GM18517 (cell line): ENCODE data around the gene SLC25A41.
"Not testable (repeated sequence)": the region's sequence is repeated elsewhere in the genome, so short reads cannot be mapped to it uniquely, and the experiment has no call there.

Experiments
- ATAC-seq: cut with Tn5 transposase; IDR thresholded peaks from one replicate; pipeline ENCODE4 v1.9.1; 2021; ENCODE audit warnings: mild to moderate bottlenecking, moderate library complexity; ENCODE audit not compliant: unreplicated experiment

Gene SLC25A41

DNA sequence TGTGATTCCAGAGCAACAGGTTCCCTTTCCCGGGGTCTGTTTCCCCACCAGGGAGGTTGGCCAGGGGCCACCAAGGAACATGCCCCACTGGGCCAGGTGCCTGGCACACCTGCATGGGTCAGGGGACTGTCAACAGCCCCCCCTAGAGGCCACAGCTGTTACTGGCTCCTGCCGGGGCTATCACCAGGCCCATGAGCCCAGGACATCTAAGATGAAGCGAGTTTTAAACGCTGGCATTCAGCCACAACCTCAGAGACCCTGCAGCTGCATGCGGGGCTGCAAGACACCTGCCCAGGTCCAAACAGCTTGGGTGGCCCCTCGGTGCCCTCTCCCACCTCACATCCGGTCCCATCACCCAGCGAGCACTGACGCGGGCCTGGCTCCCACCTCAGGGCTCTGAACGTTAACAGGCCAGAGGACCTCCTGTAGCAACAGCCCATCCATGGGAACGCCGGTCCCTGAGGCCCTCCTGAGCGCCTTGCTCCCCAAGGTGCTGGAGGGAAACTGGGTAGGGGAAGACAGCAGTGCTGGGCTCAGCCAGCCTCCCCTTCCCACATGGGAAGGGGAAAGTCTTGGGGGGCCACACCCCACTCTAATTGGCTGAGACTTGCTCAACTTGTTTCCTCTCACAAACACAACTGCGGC is 21.0 kb downstream of the SLC25A41 start:
- ATAC-seq, result no peak

DNA sequence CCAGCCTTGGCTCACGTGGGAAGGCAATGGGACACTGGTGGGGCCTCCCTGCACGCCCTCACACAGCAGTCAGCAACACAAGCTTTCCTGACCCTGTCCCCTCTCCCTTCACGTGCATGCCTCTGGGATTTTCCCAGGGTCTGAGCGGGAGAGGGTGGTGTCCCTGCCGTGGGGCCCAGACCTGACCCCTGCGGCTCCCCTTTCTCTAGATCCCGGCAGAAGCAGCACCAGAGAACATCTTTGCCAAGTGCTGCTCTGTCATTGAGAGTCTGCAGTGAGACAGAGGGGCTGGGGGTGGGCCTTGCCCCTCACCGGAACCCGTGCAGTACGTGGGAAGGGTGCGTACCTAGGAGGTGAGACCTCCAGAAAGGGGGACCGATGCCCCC is 21.5 kb downstream of the SLC25A41 start:
- no peak for ATAC-seq

DNA sequence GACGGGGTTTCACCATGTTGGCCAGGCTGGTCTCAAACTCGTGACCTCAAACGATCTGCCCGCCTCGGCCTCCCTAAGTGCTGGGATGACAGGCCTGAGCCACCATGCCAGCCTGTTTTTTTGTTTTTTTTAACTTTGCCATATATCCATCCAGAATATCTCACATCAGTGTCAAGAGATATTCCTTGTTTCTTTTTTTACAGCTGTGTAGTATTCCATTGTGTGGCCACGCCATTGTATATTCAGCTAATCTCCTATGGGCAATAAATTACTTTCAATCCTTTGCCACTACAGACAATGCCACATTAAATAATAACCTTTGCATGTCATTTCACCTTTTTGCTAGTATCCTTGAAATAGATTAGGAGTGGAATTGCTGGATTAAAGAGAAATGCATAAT is 24.2 kb downstream of the SLC25A41 start:
- ATAC-seq, result no peak

DNA sequence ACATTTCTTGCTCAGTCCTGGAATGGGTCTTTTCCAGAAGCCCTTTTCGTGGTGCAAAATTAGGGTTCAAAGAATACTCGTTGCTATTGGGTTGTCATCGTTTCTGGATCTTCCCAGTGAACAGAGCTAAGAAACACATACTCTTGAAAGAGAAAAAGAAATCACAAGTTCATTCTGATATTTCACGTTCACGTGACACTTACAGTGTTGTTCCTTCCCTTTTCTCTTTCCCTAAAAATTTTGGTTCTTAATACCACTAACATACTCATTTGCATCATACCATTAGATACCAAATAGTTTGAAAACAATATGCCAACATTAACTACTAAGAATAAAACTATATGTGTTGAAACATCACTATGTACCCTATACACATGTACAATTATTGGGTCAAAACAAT is 27.2 kb downstream of the SLC25A41 start:
- ATAC-seq, result no peak

DNA sequence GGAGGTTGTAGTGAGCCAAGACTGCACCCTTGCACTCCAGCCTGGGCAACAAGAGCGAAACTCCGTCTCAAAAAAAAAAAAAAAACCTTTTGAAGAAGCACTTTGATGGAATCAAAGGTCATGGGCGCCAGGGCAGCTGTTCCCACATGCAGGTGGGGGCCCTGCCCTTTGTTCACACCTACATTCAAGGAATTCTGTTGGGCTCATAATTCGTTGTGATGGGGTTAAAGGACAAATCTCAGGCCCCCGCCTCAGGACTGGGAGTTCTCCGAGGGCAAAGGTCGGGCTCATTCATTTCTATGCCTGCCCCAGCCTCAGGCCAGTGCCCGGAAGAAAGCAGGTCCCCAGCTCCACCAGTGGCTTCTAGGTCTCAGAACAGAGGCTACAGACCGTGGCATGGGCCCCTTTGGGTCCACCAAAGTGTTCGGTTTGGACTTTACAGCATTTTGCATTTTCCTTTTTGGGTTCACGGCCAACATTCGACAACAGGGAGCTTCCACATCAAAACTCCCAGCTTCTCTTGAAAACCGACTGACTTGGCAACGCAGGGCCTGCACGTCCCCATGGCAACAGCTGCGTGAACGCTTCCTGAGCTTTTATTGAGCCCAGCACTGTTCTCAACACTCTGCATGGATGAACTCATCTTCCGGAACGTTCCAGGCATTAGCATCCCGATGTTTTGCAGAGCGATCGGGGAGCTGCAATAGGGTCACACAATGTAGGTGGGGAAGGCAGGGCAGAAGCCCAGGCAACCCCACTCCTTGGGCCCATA is 30.5 kb downstream of the SLC25A41 start:
- no peak for ATAC-seq

DNA sequence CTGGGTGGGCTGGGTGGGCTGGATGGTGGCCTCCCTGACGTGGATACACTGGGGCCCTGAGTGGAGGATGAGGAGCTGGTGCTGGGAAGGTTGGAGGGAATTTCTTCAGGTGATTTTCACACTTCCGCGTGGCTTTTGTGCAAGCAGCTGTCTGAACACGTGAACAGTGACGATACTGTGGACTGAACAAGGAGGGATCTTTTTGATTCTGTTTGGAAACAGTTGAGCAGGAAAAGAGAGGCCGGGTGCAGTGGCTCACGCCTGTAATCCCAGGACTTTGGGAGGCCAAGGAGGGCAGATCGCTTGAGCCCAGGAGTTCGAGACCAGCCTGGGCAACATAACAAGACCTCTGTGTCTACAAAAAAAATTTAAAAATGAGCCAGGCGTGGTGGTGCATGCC is 31.5 kb downstream of the SLC25A41 start:
- ATAC-seq, result no peak

DNA sequence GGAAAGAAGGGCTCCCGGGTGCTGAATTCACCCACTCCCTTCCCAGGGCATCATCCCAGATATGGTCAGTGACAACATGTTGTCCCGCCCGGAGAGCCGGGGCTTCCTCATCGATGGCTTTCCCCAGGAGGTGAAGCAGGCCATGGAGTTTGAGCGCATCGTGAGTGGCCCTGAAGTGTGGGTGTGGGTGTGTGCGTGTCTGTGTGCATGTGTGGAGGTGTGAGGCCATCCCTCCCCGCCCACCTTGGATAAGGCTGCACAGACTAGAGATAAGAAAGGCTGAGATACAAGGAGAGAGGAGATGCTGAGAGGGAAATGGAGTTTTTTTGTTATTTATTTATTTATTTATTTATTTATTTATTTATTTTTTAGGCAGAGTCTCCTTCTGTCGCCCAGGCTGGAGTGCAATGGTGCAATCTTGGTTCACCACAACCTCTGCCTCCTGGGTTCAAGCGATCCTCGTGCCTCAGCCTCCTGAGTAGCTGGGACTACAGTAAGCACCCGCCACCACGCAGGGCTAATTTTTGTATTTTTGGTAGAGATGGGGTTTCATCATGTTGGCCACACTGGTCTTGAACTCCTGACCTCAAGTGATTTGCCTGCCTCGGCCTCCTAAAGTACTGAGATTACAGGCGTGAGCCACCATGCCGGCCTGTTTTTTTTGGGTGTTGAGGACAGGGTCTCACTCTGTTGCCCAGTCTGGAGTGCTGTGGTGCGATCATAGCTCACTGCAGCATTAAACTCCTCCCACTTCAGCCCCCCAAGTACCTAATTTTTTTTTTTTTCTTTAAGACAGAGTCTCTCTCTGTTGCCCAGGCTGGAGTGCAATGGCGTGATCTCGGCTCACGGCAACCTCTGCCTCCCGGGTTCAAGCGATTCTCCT is 33.3 kb downstream of the SLC25A41 start:
- ATAC-seq, result not testable (repeated sequence)

DNA sequence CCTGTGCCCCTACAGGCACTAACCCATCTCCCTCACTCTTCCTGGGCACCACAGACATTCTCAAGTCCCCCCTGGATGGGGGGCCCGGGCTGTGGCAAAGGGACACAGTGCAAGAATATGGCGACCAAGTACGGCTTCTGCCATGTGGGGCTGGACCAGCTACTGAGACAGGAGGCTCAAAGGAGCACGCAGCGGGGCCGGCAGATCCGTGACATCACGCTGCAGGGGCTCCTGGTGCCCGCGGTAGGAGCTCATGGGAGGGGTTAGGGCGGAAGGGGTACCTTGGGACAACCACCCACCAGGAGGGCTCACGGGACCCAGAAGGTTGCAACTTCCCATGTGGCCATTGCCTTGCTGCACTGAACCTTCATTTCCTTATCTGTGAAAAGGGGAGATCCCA is 37.3 kb downstream of the SLC25A41 start:
- ATAC-seq, result no peak

DNA sequence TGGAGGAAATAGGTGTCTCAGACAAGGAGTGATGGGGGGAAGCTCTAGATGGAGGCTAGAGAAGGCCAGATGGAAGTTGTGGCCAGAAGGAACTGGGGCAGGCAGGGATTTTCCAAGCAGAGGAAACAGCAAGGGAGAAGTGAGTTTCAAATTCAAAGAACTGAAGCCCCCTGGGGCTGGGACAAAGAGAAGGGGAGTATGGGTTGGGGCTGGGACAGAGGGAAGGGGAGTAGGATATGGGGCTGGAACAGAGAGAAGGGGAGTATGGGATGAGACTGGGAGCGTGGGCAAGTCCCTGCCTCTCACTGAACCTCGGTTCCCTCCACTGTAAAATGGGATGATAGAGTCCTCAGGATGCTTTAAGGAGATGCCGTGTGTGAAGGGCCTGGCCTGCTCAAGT is 38.7 kb downstream of the SLC25A41 start:
- ATAC-seq, result no peak

DNA sequence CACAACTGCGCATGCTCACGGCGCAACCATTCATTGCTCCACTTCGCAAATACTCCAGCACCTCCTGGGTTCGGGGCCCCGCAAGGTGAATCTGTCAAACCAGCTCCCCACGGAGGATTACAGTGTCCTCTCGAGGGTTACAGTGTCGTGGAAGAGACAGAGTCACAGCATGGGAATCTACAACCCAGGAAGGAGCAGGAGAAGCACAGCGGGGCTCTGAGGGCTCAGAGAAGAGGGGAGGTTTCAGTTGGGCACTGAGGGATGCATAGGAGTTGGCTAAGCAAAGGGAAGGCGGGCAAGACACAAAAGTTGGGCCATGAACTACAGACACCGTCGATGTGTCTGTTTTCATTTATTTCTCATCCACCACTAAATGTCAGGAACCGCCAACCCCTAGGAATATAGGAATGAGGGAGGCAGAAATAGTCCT is 39.6 kb downstream of the SLC25A41 start:
- ATAC-seq, result no peak

DNA sequence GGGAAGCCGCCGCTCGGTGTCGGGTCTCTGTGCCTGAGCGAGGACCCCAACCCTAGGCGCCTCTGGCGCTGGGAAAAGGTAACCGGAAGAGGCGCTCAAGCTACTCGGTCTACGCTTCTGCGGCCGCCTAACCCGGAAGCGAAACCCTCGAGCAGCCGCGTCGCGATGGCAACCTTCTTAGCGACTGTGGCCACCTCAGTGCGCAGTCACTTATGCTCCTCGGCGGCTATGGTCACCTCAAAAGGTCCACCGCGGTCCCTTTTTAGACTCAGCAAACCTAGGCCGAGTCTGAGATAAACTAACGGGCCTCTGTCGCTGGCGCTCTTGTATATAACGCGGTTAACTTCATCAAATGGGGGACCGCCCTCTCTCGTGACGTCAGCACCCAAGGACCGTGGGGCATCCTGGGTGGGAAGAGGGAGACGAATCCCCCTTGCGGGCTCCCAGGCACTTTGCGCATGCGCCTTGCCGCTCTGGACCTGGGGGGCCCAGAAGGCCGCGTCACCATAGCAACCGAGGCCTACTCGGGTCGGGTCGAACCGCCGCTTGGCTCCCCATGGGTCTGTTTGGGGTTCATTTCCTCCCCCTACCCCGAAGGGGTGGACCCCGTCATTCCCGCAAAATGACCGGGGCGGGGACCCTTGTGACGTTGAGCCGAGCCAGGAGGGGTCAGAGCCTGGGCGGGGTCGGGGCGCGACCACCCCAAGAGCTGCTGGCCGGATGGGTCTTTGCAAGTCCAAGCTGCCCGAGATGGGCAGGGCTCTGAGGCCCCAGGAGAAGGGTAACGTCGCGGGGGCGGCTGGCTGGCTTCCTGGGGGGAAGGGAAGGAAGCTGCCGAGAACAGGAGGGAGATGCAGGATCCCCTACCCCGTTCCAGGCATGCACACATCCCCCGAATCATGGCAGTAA is 40.2 kb downstream of the SLC25A41 start, which contains the start of gene GTF2F1:
Gene GTF2F1, minus strand, starts transcription at position 91 of the 909 bp plus-strand sequence. CDS start 169 bp downstream, outside the sequence.
- peak; percentile 66 for ATAC-seq

DNA sequence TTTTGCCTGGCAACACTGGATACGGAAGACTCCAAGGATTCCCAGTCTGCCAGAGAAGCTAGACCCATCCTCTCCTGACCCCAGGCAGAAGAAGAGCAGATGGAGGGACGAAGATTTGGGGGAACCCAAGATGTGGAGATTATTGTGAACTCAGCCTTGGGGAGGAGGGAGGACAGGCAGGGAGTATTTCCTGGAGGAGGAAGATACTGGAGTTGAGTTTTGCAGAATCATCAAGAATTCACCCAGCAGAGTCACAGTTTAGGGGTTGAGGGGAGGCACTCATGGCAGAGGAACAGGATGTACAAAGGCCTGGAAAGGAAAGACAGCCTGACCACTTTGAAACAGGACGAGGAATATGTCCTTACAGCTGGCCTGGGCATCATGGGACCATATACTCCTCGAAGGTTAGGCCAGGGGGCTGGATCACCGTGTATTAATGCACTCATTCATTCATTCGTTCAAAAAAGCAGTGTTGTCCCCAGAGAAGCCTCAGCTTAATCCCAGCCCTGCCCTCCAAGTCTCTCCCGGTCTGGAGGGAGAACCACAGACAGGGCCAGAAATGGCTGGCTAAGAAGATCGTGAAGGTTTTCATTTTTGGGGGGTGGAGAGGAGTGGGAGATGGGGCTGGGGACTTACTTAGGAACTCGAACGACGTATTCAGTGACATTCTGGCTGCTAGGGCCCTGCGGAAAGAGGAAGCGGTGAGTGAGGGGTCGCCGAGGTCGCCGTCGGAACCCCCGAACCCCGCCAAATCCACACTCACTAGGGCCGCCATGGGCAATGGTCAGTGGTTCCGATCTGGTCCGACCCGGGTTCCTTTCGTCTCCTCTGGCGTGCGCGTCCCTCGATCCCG is 41.1 kb downstream of the SLC25A41 start:
- no peak for ATAC-seq

DNA sequence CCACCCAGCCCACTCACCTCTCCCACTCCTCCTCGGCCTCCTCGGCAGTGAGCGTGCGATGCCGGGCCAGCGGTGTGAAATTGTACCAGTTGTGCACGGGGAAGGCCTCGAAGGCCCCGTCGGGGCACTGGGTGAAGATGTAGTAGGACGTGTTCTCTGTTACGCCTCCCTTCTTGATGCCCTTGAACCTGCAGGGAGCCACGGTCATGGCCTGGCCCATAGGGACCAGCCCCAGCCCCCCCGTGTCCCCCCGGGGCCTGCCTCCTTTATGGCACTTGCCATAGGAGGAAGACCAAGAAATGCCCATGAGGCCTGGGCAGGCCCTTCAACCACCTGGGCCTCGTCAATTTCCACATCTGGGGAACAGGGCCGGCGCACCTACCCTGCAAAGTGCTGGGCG is 46.2 kb downstream of the SLC25A41 start:
- ATAC-seq, result no peak

DNA sequence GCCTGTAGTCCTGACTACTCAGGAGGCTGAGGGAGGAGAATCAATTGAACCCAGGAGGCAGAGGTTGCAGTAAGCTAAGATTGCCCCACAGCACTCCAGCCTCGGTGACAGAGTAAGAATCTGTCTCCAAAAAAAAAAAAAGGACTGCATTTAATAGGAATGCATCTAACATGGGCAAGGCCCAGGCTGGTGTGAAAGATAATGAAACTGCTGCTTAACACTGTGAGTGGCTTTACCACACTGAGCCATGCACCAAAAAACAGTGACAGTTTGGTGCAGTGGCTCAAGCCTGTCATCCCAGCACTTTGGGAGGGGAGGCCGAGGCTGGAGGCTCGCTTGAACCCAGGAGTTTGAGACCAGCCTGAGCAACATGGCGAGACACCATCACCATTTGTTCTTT is 49.2 kb downstream of the SLC25A41 start:
- ATAC-seq, result no peak

DNA sequence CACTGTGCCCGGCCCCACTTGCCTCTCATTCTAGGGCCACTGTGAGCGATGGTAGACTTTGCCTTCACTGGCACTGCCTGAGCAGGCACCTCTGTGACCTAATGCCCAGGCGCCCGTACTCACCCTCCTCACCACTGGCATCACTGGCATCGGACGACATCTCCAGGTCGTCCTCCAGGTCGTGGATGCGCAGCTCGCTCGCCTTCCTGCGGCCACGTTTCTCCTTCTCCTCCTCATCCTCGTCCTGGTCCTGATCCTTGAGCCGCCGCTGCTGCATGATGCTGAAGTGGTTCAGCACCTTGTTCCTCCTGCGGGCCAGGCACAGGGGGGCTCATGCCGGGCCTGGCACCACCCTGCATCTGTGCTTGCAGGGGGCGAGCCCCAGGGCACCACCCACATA is 50.4 kb downstream of the SLC25A41 start:
- no peak for ATAC-seq

DNA sequence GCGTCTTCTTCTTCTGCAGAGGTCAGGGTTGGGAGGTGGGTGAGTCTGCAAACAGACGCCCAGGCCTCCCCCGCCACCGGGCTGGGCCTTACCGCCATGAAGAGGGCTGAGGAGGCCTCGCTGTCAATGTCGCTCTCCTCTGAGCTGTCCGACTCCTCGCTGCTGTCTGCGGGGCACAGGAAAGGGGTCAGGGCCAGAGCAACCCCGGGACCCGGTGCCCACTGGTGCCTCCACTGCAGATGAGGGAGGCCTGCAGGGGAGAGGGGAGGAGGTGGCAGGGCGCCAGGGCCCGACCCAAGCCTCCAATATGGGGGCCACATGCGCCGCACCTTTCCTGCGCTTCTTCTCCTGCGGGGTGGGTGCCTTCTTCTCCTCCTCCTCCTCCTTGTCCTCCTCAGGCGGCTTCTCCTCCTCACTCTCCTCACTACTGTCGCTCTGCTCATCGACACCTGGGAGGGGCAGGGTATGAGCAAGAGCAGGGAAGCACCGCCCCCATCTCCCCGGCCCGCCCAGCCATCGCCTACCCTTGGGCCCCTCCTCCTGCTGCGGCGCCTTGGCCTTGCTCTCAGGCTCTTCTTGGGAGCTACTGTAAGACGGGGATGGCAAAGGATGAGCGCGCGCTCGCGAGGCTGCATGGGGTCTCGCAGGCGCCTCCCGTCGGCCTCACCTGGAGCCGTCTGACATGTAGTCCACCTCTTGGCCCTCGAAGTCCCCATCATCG is 52.4 kb downstream of the SLC25A41 start:
- ATAC-seq, result no peak

DNA sequence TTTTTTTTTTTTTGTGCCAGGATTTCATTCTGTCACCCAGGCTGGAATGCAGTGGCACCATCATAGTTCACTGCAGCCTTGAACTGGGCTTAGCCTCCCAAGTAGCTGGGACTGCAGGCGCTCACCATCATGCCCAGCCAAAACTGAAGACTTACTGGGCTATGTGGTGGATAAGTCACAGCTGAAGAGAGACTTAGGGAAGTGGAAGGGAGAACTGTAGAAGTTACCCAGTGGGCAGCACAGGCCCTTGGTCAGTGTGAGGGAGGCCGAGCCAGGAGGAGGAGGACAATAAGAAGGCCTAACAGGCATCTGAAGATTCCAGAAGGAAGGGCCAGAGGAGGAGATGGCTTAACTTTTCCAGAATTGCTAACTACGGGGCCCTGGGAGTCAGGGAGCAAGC is 53.8 kb downstream of the SLC25A41 start:
- ATAC-seq, result no peak

DNA sequence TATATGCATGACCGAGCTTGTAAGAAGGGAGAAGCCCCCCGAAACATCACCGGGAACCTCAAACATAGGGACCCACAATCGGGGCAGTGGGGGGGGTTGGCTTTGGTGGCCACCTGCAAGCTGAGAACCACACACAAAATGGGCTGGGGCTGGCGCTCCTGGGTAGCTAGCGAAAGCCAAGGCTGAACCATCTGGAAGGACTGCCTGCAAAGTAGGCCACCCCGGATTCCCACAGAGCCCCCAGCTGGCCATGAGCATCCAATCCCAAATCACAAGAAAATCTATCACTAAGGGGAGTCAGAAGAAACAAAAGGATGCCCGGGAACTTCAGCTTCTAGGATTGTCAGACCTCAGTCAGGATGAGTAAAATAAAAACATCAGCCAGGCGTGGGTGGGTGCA is 55.1 kb downstream of the SLC25A41 start:
- no peak for ATAC-seq

DNA sequence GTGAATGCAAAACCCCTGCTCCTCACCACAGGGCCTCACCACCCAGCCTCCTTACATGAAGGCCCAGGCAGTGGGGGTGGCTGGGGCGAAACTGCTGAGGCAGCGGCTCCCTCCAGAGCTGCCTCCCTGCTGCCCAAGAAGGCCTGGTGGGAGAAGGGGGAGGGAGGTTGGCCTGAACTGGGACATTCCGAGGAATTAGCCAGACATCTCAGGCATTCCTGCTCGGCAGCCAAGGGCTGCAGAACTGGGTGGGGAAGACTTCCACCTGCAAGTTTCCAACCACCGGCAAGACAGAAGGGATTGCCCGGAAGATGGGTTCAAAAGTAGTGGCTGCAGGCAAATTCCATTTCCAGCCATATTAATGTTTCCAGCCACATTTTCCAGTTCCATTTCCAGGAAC is 55.5 kb downstream of the SLC25A41 start:
- ATAC-seq, result no peak
